Measurements from ENCODE around the gene BPIFA1. TPM values are rescaled to one million over a fixed set of nuclear protein-coding genes. Genes with fewer than 3 reads are reported as not detected.

Gene BPIFA1
- total and polyA plus RNA-seq, 9 of the 15 experiments (the other 6 are each of a cell fraction or from before 2014, with no cell fraction given), result not detected

GRCh38 chr20:33281550-33282146 lies 45.9 kb downstream of the BPIFA1 start:
- in situ Hi-C loops (cut with MboI), result no loop called here
- Histone ChIP-seq H3K9me1 (ENCODE audit: control insufficient read depth, insufficient read depth, low read length) (no peaks in the 10 kb centered on the region), H2AFZ (ENCODE audit: low read depth, low read length) (no peak overlapping the region), H3K79me2 (ENCODE audit: control insufficient read depth, insufficient read depth, low read length) (no peaks in the 10 kb centered on the region), H3K27me3 (ENCODE audit: control insufficient read depth in 2 of 2, insufficient read depth in 2 of 2, low read length in 2 of 2) (peaks cover 21 to 65% of the 10 kb centered on the region in 2 experiments; a peak in 4 of 5 replicates), H3K27ac (ENCODE audit: extremely low read depth, low read depth, low read length) (no peak overlapping the region), H3K4me3 (no peak overlapping the region), H3K4me1 (replicated peaks in 1 of 2; ENCODE audit: control insufficient read depth in 2 of 2, insufficient read depth in 2 of 2, low read length in 2 of 2) (no peaks in the 10 kb centered on the region), H3K36me3 (ENCODE audit: control insufficient read depth, insufficient read depth, low read length) (no peaks in the 10 kb centered on the region), H4K20me1 (replicated peaks; ENCODE audit: control insufficient read depth, insufficient read depth, low read length) (peaks cover 10% of the 10 kb centered on the region; the same call in 1 of the 2 replicates), H3K4me2 (ENCODE audit: insufficient read depth, low read length) (no peak overlapping the region), H3K9ac (ENCODE audit: insufficient read depth in 1 of 2, low read depth in 2 of 2, low read length in 2 of 2) (no peak overlapping the region), H3K9me3 (replicated peaks; ENCODE audit: control insufficient read depth, insufficient read depth, low read depth, low read length) (no peaks in the 10 kb centered on the region)
- POLR2A ChIA-PET, result no interaction called here
- ATAC-seq (no peak), FAIRE-seq (no peak), DNase-seq (ENCODE audit: extremely low read depth in 1 of 4, low spot score in 3 of 4) (no peak)
- CTCF ChIA-PET (ENCODE audit: low intra/inter-chr PET ratio), result no interaction called here
- TF ChIP-seq TGIF2 (CRISPR knock-in tag; IDR thresholded peaks at IDR 0.05) (no peak), MYC (IDR thresholded peaks at IDR 0.05; ENCODE audit: low read depth, low read length) (no peak), MYC (CRISPR knock-in tag; IDR thresholded peaks at IDR 0.05; ENCODE audit: borderline replicate concordance, low read depth) (no peak), NCOA2 (IDR thresholded peaks at IDR 0.05; ENCODE audit: partially characterized antibody in 2 of 2) (no peak), RBM17 (IDR thresholded peaks at IDR 0.05; ENCODE audit: borderline replicate concordance, low read depth, low read length) (no peak), NFATC3 (IDR thresholded peaks at IDR 0.05) (no peak), RAD51 (IDR thresholded peaks at IDR 0.05; ENCODE audit: borderline replicate concordance, low read depth) (no peak), ZNF253 (CRISPR knock-in tag; conservative IDR thresholded peaks at IDR 0.05) (no peak), HNRNPLL (IDR thresholded peaks at IDR 0.05; ENCODE audit: low read depth, low read length, poor library complexity, severe bottlenecking) (no peak), RCOR1 (IDR thresholded peaks at IDR 0.05; ENCODE audit: borderline replicate concordance in 1 of 2, low read depth in 2 of 2, low read length in 2 of 2) (no peak), KLF1 (tag; IDR thresholded peaks at IDR 0.05) (no peak)
- intact Hi-C loops (cut with micrococcal nuclease), result no loop called here
- no TSS peak for BruUV-seq (replicated peaks)
- 3% methylated on average over 11 of the region's 11 CpGs for WGBS (ENCODE audit: insufficient coverage, low coverage, missing lambda C conversion rate)

Data from K562 (cell line).